ENCODE data around the gene HS6ST2. TPM values are rescaled to one million over a fixed set of nuclear protein-coding genes. Genes with fewer than 3 reads are reported as not detected.

Gene HS6ST2
- total and polyA plus RNA-seq, 2 experiments from 2014 or later = not detected

GRCh38 chrX:132590350-132591026 lies 367.9 kb downstream of the HS6ST2 start:
- no peaks in the 10 kb centered on the region for H4K20me1 ChIP-seq (ENCODE audit: insufficient read depth)
- in situ Hi-C loops (cut with MboI) = no loop called here
- H3K9me3 ChIP-seq (ENCODE audit: low read depth) = no peaks in the 10 kb centered on the region
- 0 out of 2 replicates have a peak, but pooled peaks cover 5% of the 10 kb centered on the region for H3K4me1 ChIP-seq (ENCODE audit: insufficient read depth)
- no peaks in the 10 kb centered on the region for H3K27me3 ChIP-seq (replicated peaks; ENCODE audit: insufficient read depth)
- H3K27ac ChIP-seq = no peak overlapping the region
- H3K9me2 ChIP-seq (ENCODE audit: insufficient read depth) = no peaks in the 10 kb centered on the region
- no peaks in the 10 kb centered on the region for H3K36me3 ChIP-seq (ENCODE audit: low read depth)
- no peak overlapping the region for H3K4me2 ChIP-seq (ENCODE audit: unreplicated experiment)
- no peak overlapping the region for H3K4me3 ChIP-seq
- H3K79me2 ChIP-seq (ENCODE audit: insufficient read depth) = no peaks in the 10 kb centered on the region
- H3F3A ChIP-seq (ENCODE audit: insufficient read depth) = no peaks in the 10 kb centered on the region
- no peak for TF ChIP-seq EZH2phosphoT487 (IDR thresholded peaks at IDR 0.05; ENCODE audit: insufficient read depth, low read depth)
- no peak for DNase-seq
- 44 to 54% methylated on average over 2 of the region's 2 CpGs for WGBS, 2 experiments (ENCODE audit: low coverage in 1 of 2, low lambda C conversion rate in 2 of 2, missing lambda C conversion rate in 2 of 2)
- no peak overlapping the region for H3K9ac ChIP-seq
- H2AFZ ChIP-seq = no peak overlapping the region

- in situ Hi-C loops (cut with MboI) = no loop called here
- 81% methylated on average over 4 of the region's 4 CpGs for WGBS, 2 experiments (ENCODE audit: low coverage in 1 of 2, low lambda C conversion rate in 2 of 2, missing lambda C conversion rate in 2 of 2)
These were observed 373.5 kb downstream of the HS6ST2 start for GRCh38 chrX:132584936-132585335.

GRCh38 chrX:132576939-132577338 lies 381.5 kb downstream of the HS6ST2 start:
- H3K4me2 ChIP-seq (ENCODE audit: unreplicated experiment) = no peak overlapping the region
- H3K27ac ChIP-seq = no peak overlapping the region
- H3K79me2 ChIP-seq (ENCODE audit: insufficient read depth) = no peaks in the 10 kb centered on the region
- no peak overlapping the region for H2AFZ ChIP-seq
- in situ Hi-C loops (cut with MboI) = no loop called here
- H3K4me1 ChIP-seq (ENCODE audit: insufficient read depth) = no peaks in the 10 kb centered on the region
- H3K9me2 ChIP-seq (ENCODE audit: insufficient read depth) = no peaks in the 10 kb centered on the region
- no peak overlapping the region for H3K4me3 ChIP-seq
- peak; percentile 10 for DNase-seq
- H3K36me3 ChIP-seq (ENCODE audit: low read depth) = no peaks in the 10 kb centered on the region
- H3K9me3 ChIP-seq (ENCODE audit: low read depth) = no peaks in the 10 kb centered on the region
- no peaks in the 10 kb centered on the region for H3K27me3 ChIP-seq (replicated peaks; ENCODE audit: insufficient read depth)
- 6 to 9% methylated on average over 2 of the region's 2 CpGs for WGBS, 2 experiments (ENCODE audit: low coverage in 1 of 2, low lambda C conversion rate in 2 of 2, missing lambda C conversion rate in 2 of 2)
- H3K9ac ChIP-seq = no peak overlapping the region
- H3F3A ChIP-seq (ENCODE audit: insufficient read depth) = no peaks in the 10 kb centered on the region
- H4K20me1 ChIP-seq (ENCODE audit: insufficient read depth) = no peaks in the 10 kb centered on the region
- TF ChIP-seq EZH2phosphoT487 (IDR thresholded peaks at IDR 0.05; ENCODE audit: insufficient read depth, low read depth) (no peak), EZH2 (IDR thresholded peaks at IDR 0.05; ENCODE audit: insufficient read depth, poor library complexity, severe bottlenecking) (no peak)

More at GRCh38 chrX:132584936-132585335, 373.5 kb downstream of the HS6ST2 start:
- no peak for DNase-seq
- Histone ChIP-seq H3K27ac (no peak overlapping the region), H3K4me1 (ENCODE audit: insufficient read depth) (no peaks in the 10 kb centered on the region), H2AFZ (no peak overlapping the region), H3F3A (ENCODE audit: insufficient read depth) (no peaks in the 10 kb centered on the region), H3K9me2 (ENCODE audit: insufficient read depth) (no peaks in the 10 kb centered on the region), H3K27me3 (replicated peaks; ENCODE audit: insufficient read depth) (no peaks in the 10 kb centered on the region), H3K9ac (no peak overlapping the region), H3K4me3 (no peak overlapping the region), H3K36me3 (ENCODE audit: low read depth) (no peaks in the 10 kb centered on the region), H4K20me1 (ENCODE audit: insufficient read depth) (no peaks in the 10 kb centered on the region), H3K79me2 (ENCODE audit: insufficient read depth) (no peaks in the 10 kb centered on the region), H3K9me3 (ENCODE audit: low read depth) (no peaks in the 10 kb centered on the region), H3K4me2 (ENCODE audit: unreplicated experiment) (no peak overlapping the region)
- TF ChIP-seq EZH2 (IDR thresholded peaks at IDR 0.05; ENCODE audit: insufficient read depth, poor library complexity, severe bottlenecking) = no peak
- TF ChIP-seq EZH2phosphoT487 (IDR thresholded peaks at IDR 0.05; ENCODE audit: insufficient read depth, low read depth) = no peak

Small RNA genes within 50 kb of the gene (small RNA-seq; reads per million reads assigned to genes)
- gene RNU6-98P (ENCODE audit: low read depth, low replicate concordance) = not detected
- gene Z82205.1 (ENCODE audit: low read depth, low replicate concordance) = not detected

Other genes with a start within 250 kb of the HS6ST2 start
- not detected in 2 replicates for gene USP26, start 138.5 kb upstream of the HS6ST2 start, total RNA-seq (2014; rRNA removed; shearing (Covaris generic))
- not detected in 2 replicates for gene USP26, start 138.5 kb upstream of the HS6ST2 start, polyA plus RNA-seq (2016; fragmentation: Nextera tagmentation; extraction: Ambion mirVana)